GM18861 (cell line): ENCODE measurements around the gene NDE1.

Experiments
- ATAC-seq: cut with Tn5 transposase; IDR thresholded peaks from one replicate; pipeline ENCODE4 v1.9.1; 2021; ENCODE audit not compliant: unreplicated experiment

Gene NDE1

DNA sequence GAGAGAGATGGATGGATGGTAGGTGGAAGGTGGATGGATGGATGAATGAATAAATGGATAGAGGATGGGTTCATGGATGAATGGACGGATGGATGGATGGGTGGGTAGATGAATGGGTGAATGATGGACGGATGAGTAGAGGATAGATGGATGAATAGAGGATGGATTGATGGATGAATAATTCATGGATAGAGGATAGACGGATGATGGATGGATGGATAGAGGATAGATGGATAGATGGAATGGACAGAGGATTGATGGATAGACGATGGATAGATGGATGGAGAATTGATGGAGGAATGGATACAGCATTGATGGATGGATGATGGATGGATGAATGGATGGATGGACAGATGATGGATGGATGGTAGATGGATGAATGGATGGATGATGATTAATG is 115.1 kb downstream of the NDE1 start:
- no peak for ATAC-seq

DNA sequence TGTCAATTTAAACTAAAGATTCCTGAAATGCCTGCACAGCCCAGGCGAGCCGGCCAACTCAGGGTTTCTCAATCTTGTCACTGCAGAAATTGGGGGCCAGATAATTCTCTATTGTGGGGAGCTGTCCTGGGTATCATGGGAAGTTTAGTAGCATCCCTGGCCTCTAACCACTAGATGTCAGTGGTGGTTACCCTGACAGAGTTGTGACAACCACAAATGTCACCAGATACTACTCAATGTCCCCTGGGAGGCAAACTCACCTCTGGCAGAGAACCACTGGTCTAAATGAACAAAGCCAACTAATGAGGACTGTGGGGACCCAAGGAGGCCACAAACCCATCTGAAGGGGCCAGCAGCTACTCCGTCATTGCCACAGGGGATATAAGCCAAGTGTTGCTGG is 115.8 kb downstream of the NDE1 start:
- peak; percentile 85 for ATAC-seq

DNA sequence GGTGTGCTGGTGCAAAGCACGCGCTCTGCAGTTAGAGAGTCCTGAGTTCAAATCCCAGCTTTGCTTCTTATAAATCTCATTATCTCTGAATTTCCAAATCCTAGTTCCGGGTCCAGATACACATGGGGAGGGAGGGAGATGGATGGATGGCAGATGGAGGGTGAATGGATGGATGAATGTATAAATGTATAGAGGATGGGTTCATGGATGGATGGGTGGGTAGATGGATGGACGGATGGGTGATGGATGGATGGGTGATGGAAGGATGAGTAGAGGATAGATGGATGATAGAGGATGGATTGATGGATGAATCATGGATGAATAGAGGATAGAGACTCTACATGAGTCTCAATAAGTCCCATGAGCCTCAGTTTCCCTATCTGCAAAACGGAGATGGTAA is 116.9 kb downstream of the NDE1 start:
- no peak for ATAC-seq

DNA sequence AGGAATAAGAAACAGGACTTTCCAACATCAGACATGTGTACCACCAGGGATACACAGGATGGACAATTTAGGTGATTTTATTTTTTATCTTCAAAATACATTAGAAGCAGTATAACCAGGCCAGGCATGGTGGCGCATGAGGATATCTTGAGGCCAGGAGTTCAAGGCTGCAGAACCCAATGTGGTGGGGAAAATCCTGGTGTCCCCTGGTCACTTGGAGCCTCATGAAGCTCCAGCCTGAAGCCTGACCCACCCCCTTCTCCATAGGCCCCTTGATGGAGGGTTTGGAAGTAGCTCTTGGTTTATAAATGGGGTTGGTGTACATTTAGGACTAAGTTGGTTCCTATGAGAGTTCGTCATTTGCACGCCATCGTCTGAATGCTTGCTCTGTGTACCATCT is 118.2 kb downstream of the NDE1 start:
- ATAC-seq: no peak

DNA sequence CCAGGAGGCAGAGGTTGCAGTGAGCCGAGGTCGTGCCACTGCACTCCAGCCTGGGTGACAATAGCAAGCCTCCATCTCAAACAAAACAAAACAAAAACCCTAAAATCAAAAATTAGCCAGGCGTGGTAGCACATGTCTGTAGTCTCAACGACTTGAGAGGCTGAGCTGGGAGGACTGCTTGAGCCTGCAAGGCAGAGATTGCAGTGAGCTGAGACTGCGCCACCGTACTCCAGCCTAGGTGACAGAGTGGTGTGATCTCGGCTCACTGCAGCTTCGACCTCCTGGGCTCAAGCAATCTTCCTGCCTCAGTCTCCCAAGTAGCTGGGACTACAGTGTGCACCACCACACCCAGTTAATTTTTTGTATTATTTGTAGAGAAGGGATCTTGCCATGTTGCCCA is 119.2 kb downstream of the NDE1 start:
- no peak for ATAC-seq

DNA sequence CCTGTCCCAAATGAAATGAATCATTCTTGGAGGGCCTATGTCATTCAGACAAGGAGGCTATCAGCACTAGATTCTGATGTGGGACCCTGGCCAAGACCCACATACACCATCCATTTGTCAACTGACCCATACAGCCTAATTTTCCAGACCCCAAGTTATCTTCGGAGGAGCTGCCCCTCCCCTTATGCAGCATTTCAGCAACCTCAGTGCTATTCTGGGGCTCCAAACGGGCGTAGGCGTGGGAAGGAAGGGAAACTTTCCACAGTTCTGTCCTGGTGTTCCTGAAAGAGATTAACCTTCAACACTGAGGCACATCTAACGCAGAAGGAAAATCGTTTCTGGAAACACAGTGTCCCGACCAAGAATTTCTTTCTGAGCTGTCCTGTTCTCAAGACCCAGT is 120.1 kb downstream of the NDE1 start:
- no peak for ATAC-seq

DNA sequence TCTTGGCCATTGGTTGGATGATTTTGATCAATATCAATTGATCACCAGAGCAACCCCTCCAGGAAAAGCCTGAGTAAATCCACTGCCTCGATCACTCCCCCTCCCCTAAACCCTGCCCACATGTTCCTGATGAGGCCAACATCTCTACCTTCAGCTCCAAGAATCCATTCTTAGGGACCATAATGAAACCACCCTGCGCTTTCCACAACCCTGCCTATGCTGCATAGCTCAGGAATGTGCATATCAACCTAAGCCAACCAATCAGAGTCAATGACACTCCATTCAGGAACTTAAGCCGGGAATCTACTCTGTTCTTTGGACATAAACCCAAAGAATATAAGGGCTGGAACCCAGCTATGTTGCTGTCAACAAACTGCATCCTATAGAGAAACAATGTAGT is 120.5 kb downstream of the NDE1 start:
- ATAC-seq: no peak

DNA sequence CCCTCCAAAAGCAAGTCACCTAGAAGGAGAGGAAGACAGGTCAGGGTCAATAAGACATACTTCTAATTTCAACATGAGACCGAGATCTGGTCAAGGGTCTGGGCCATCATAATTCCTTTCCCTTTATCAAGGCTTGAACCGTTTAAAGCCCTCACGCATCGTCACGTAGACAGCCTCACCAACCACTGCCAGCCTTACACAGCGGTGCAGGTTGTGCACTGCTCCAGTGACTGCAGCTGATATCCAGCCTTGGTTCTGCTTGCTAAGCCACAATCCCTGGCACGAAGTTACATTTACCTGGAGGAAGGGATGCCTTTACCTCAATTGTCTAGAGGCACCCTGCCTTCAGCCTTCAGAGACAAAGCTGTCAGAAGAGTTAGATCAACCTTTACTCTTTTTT is 121.6 kb downstream of the NDE1 start:
- ATAC-seq: no peak

DNA sequence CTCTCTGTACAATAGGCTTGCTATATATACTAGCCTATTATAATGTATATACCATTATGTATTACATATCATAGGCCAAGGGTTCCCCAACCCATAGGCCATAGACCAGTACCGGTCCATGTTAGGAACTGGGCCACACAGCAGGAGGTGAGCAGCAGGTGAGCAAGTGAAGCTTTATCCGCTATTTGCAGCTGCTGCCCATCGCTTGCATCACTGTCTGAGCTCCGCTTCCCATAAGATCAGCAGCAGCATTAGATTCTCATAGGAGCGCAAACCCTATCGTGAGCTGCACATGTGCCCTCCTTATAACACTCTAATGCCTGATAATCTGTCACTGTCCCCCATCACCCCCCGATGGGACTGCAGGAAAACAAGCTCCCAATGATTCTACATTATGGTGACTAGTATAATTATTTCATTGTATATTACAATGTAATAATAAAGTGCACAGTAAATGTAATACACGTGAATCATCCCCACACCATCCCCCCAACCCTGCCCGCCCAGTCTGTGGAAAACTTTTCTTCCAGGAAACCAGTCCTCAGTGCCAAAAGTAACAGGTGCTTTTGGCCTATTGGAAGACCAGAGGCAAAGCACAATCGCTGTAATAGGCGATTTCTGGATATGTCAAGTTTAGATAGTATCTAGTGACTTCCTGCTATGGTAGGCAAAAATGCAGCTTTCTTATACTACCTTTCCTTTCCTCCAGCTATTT is 122.7 kb downstream of the NDE1 start:
- ATAC-seq: no peak

DNA sequence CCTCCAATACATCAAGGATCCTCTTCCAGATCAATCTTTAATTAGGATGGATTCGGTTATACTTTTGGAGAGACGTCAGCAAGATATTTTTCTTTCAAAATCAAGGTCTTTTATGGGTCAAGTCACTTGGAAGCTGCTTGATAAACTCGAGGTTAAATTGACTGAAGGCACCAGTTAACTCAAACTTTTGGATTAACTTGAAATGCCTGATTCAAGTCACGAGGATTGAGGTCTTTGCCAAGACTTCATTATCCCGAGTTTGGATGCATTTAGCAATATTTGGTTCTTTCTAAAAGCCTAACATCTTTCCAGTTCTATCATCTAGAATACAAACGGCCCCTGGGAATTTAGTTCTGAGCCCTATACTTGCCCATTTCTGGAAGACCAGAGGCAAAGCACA is 123.9 kb downstream of the NDE1 start:
- ATAC-seq: no peak

DNA sequence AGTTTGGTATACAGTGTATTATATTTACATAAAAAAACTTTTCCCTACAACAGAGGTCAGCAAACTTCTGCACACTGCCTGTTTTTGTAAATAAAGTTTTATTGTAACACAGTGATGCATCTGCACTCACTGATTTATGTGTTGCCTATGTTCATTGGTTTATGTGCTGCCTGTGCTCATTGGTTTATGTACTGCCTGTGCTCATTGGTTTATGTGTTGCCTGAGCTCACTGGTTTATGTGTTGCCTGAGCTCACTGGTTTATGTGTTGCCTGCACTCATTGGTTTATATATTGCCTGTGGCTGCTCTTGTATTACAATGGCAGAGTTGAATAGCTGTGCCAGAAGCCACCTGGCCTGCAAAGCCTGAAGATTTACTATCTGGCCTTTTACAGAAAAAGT is 125.2 kb downstream of the NDE1 start:
- ATAC-seq: no peak

DNA sequence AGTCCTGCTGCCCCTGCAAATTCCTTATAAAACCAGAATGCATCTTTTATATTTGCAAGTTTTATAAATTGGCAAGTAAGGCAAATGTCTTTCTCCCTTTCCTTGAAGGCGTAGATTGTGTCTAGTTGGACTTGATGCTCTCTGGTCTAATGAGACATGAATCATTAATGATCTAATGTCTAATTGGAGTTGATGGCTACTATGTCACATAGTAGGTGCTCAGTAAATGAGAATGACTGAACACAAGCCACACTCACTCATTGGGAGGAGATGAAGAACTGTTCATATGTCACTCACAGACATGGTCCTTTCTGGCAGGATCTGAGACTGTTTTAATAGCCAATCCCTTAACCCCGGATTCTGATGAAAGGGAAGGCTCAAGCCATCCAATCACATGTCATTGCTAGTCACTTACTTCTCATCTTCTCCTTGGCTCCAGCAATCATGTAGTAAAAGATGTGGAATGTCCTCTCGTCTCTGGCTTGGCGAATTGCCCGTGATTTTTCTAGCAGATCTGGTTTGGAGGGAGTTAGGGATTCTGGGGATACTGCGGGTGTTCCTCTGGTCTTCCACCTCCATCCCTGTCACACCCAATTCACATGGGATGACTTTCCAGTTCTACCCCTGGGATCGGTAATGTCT is 125.7 kb downstream of the NDE1 start:
- no peak for ATAC-seq
